ENCODE results near the gene GRN.
A peak's percentile ranks its signal among the peaks of the same experiment; 100 is the strongest.
"Not testable (repeated sequence)": the region's sequence is repeated elsewhere in the genome, so short reads cannot be mapped to it uniquely, and the experiment has no call there.

The GRN gene

DNA sequence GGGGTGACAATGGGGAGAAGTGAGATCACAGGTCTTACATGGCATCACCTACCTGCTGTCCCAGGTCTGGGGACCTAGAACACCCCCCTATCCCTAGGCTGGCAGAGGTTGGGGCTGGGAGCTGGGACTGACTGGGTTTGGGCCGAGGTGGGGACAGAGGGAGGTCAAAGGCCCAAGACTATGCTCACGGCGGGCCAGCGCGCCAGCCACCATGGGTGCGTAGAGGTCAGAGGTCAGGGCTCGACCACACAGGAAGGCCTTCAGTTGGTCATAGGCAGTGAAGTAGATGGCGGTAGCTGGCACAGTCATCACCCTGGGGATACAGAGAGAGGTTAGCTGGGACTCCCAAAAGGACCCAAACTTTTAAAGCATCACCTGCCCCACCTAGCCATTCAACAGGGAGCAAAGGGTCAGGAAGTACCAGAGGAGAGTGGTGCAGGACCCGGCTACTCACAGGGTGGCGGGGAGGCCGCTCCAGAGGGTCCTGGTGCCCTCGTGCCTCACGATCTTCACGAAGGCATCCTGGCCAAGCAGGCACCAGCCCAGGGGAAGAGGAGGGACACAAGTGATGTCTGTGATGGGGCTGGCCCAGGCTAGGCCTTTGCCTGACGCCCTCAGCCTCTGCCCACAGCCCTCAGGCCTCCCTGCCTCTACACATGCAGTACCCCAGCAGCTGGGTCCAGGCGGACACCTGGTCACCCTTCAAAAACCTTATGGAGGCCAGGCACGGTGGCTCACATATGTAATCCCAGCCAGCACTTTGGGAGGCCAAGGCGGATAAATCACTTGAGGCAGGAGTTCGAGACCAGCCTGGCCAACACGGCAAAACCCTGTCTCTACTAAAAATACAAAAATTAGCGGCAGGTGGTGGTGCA lies 23.6 kb upstream of the GRN start:
- no peak for DNase-seq (ENCODE audit: low read depth)

DNA sequence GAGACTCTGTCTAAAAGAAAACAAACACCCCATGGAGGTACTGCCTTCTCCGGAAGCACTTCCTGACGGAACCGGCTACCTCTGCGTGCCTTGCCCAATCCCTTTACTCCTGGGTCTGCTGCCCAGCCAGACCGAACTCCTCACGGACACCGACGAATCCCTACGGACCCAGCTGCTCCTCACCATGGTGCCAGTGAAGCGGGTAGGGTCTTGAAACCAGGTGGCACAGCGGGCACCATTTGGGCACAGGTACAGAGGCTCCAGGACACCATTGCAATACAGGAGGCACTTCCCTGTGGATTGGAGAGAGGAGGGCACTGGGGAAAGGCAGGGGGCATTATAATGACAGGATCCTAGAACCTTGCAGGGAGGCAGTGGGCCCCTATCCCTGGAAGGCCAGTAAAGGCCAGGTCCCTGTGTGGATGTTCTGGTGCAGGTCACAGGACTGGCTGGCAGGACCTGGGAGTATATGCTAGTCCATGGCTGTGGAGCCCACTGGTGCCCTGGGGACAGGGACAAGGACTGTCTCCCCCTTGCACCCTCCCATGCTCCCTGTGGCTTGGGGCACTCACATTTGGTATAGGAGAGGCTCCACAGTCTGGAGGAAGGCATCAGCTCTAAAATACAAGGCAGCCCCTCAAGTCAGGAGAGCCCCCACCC lies 22.7 kb upstream of the GRN start:
- DNase-seq (ENCODE audit: low read depth) = no peak

DNA sequence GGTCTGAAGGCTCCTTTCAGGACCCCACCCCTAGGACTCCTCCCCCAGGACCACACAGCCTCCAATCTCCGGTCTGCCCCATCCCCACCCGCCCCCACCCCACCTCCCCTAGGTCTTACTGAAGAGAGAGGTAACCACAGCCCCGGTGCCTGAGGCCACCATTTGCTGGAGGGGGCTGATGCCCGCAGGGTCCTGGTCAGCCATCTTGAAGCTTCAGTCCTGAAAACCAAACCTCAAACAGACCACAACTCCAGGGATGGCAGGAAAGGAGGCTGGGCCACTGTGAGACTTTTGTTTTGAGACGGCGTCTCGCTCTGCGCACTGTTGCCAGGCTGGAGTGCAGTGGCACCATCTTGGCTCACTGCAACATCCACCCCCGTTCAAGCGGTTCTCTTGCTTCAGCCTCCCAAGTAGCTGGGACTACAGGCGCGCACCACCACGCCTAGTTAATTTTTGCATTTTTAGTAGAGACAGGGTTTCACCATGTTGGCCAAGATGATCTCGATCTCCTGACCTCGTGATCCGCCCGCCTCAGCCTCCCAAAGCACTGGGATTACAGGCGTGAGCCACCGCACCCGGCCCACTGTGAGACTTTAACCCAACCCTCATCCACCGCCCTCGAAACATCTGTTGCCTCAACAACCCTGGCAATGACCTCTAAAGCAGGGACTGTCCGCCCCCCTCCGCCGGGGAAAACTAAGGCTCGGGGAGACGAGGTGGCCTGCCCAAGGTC lies 21.6 kb upstream of the GRN start:
- no peak for DNase-seq (ENCODE audit: low read depth)

DNA sequence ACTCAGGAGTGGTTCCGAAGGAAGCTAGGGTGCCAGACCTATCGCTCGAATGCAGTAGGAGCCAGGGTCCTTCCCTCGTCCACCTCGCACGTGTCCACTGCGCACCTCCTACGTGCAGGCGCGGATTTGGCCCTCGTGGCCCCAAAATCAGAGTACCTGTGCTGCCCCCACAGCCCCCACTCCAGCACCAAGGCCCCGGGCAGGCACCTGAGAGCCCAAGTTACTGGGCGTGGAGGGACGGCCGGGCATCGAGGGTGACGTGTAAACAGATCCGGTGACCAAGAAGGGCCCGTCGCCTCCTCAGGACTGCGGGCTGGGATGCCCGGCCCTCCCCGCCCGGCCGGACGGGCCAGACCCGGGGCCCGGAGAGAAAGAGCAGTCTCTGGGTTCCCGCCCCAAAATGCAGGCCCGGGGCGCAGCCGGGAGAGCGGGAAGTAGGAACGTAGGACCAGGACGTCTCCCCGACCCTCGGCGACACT lies 21.0 kb upstream of the GRN start:
- peak; percentile 26 for DNase-seq (ENCODE audit: low read depth)

DNA sequence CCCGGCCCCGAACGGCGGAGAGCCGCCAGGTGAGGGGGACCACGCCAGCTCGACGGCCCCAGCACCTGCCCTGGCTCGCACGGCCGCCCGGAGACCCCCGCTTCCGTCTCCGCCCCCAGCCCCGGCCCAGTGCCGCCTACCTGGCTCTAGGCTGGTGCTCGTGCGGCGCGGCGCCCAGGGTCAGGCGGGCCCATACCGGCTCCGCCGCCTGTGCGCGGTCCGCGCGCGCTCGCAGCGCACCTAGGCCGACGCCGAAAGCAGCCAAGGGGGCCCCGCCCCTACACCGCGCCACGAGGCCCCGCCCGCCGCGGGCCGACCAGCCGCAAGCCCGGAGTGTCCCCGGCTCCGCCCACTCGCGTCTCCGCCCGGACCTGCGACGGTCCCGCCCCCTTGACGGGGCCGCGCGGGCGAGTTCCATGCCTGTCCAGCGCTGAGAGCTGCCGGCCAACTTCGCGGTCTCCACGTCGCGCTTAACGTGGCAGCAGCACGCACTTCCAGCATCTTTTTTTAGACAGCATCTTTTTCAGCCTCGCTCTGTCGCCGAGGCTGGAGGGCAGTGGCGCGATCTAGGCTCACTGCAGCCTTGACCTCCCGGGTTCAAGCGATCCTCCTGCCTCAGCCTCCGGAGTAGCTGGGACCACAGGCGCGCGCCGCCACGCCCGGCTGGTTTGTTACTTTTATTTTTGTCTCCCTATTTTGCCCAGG lies 20.4 kb upstream of the GRN start, which contains the start of gene SLC25A39:
SLC25A39 (minus strand) TSS at position 253 of the 705 bp plus-strand sequence. CDS start 1,261 bp downstream, outside the sequence.
- peak; percentile 91 for DNase-seq (ENCODE audit: low read depth)

DNA sequence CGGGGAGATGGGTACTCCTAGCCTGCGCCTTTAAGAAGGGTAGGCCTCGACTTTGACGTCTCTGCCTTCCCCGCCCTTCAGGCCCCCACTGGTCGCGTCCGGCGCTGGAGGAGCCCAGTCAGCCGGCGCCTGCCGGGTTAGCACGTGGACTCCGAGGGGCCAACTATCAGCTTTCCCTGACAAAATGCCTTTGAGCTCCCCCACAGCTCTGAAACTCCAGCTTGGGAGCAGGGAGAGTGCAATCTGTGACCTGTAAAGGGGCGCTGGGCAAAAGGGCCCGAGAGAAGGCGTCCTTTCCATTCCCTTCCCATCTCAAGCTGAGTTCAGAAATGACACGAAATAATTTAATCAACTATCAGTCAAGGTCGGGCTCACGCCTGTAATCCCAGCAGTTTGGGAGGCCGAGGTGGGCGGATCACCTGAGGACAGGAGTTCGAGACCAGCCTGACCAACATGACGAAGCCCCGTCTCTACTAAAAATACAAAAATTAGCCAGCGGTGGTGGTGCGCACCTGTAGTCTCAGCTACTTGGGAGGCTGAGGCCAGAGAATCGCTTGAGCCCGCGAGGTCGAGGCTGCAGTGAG lies 18.1 kb upstream of the GRN start:
- DNase-seq (ENCODE audit: low read depth) = peak; percentile 98

DNA sequence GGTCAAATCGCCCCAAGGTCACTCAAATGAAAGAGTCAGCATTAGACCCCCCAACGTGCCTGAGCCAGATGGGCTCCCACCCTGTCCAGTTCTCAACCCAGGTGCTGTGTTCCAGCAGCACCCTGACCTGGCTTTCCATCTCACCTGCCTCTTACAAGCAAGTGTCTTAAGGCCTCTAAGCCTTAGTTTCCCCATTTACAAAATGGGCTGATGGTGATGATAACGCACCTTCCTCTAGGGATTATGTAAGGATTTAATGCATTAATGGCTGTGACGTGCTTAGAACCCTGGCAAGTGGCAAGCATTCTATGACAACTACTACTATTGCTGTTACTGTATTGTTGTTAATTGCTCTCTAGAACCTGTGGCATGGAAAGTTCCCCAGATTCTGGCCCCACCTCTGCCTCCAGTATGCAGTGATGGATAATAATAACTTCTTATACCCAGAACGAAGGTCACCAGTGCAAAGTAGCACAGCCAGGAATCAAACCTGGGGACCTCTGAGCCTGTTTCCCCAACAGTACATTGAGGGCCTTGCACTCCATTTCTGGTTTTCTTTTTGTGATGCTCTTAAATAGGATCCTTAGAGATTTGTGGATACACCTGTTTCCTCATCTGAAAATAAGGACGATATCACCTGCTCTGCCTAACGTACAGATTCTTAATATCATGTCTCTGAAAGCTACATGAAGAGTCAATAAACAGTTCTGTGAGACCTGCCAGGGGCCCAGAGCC lies 17.2 kb upstream of the GRN start:
- no peak for DNase-seq (ENCODE audit: low read depth)

DNA sequence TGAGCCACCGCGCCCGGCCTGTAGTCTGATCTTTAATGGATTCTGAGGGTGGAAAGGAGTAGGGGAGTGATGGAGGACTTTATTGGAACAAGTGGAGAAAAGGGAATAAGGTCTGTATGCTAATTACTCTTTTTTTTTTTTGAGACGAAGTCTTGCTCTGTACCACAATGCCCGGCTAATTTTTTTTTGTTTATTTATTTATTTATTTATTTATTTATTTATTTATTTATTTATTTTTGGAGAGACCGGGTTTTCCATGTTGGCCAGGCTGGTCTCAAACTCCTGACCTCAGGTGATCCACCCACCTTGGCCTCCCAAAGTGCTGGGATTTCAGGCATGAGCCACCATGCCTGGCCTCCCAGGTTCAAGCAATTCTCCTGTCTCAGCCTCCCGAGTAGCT lies 15.6 kb upstream of the GRN start:
- DNase-seq (ENCODE audit: low read depth) = not testable (repeated sequence)

DNA sequence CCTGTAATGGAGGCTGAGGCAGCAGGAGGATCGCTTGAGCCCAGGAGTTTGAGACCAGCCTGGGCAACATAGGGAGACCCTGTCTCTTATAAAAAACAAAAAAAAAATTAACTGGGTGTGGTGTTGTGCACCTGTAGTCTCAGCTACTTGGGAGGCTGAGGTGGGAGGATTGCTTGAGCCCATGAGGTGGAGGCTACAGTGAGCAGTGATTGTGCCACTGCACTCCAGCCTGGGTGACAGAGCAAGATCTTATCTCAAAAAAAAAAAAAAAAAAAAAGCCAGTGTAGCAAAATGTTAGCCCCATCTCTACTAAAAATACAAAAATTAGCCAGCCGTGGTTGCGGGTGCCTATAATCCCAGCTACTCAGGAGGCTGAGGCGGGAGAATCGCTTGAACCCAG lies 14.8 kb upstream of the GRN start:
- not testable (repeated sequence) for DNase-seq (ENCODE audit: low read depth)

DNA sequence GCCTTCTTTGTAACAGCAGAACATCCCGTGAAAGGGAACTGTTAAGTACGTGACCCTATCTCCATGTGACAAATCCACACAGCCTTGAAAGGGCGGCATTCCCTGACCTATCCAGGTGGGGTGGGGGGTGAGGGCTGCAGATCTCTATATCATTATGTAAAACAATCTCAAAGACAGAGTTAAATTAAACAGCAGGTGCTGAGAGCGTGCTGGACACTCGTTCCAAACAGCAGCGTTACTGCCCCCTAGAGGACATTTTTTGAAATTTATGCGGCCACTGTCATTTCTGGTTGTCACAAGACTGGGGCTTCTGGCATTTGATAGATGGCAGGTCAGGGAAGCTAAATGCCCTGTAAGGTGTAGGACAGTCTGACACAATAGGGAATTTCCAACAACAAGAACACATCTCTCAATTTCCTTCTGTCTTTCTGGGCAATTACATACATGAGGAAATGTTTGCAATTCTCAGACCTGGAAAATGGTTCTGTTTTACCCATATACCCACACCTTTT lies 13.8 kb upstream of the GRN start:
- DNase-seq (ENCODE audit: low read depth) = peak; percentile 71

DNA sequence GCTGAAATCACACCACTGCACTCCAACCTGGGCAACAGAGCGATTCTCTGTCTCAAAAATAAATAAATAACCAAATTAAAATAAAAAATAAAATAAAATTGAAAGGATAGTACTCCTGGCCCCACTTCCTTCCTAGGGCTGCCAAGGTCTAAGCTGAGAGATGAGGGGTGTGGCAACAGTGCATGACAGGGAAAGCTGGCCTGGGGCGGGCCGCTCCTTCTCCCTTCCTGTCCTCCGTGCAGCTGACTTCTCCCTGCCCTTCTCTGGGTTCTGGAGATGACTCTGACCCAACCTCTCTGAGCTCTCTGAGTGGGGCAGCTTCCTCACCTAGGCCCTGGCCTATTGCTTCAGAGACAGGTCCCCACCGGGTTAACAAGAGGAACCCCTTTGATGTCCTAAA lies 11.7 kb upstream of the GRN start:
- no peak for DNase-seq (ENCODE audit: low read depth)

DNA sequence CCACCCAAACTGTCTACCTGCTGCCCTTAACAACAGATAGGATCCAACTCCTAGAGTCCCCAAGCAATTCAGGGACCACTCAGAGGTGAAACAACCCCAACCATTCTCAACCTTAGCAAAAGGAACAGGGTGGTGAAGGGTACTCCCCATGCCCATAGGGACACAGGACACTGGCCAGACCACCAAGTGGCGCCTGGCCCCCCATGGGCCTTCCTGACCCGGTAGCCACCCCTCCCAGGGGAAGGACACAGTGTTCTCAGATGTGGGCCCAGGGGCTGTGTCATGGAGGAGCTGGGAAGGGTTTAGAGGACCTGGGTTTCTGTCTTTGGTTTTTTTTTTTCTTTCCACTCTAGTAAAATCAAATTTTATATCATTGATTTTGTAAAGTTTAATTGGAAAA lies 10.8 kb upstream of the GRN start:
- no peak for DNase-seq (ENCODE audit: low read depth)

DNA sequence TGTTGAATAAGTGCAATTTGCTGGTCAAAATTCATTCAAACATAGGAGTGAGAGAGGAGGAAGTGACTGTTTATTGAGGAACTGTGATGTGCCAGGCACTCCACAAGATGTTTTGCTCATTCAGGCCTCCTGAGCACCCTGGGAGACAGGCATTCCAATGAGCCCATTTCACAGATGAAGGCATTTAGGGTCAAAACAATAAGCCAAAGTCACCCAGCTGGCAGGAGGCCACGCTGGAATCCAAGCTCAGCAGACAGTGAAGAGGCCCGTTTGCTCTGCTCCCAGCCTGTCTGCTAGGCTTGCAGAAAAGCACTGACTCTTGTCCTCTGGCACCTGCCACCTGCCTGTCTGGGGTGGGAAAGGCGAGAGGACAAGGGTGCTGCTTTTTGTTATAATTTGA lies 10.4 kb upstream of the GRN start:
- no peak for DNase-seq (ENCODE audit: low read depth)

DNA sequence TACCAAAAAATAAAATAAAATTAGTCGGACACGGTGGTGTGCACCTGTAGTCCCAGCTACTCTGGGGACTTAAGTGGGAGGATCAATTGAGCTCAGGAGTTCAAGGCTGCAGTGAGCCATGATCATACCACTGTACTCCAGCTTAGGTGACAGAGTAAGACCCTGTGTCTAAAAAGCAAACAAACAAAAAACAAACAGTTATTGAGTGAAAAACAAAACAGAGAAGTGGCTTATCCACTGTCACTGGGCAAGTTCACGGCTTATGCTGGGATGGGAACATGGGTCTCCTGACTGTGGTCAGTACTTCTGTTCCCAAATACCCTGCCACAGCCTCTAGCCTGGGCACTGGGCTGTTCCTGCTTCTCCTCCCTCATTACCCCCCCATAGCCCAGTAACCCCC lies 9.5 kb upstream of the GRN start:
- no peak for DNase-seq (ENCODE audit: low read depth)

DNA sequence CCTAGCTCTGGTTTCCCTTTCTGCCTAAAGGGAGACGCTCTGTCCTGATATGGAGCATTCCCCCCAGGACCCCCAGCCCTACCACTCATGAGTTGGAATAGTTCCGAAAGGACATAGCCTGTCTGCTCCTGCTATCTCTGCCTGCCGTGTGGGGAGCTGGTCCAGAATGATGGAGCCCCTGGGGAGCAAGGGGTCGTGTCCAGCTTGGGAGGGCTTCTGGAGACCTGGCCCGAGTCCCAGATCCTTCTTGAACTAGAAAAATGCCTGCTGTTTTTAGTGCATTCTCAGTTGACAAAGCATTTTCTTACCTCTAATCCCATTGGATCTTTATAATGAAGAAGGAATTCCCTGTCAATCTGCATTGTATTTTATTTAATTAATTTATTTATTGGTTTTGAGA lies 9.1 kb upstream of the GRN start:
- DNase-seq (ENCODE audit: low read depth) = no peak

DNA sequence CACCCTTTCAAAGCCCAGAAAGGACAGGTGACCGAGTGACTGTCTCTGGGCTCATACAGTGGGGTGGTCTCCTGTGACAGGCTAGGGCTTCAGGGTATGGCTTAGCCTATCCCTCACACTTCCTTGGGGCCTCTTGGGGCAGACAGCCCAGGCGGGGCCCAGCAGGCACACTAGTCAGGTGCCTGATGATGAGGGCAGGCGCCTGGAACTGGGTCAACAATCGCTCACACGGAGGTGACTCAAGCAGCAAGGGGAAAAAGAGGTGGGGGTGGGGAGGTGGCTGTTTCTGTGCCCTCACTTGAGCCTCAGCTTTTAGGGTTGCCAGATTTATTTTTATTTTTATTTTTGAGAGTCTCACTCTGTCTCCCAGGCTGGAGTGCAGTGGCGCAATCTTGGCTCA lies 6.4 kb upstream of the GRN start:
- no peak for DNase-seq (ENCODE audit: low read depth)

DNA sequence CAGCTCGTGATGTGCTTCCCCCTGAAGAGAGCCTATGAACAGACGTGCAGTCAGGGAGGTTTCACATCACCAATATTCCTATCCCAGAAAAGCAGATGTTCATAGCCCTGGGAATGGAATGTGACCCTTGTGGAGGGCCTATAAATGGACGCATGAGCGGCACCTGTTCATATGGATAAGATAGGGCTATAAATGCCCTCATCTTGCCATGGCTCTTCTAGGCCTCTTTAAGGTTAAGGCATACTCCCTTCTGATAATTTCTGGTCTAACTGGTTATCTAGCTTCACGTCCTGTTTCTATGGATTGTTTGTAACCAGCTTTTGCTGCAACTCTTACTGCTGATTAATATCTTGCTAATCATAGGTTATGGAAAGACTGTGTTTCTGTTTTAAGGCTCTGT lies 4.5 kb upstream of the GRN start:
- DNase-seq (ENCODE audit: low read depth) = not testable (repeated sequence)

DNA sequence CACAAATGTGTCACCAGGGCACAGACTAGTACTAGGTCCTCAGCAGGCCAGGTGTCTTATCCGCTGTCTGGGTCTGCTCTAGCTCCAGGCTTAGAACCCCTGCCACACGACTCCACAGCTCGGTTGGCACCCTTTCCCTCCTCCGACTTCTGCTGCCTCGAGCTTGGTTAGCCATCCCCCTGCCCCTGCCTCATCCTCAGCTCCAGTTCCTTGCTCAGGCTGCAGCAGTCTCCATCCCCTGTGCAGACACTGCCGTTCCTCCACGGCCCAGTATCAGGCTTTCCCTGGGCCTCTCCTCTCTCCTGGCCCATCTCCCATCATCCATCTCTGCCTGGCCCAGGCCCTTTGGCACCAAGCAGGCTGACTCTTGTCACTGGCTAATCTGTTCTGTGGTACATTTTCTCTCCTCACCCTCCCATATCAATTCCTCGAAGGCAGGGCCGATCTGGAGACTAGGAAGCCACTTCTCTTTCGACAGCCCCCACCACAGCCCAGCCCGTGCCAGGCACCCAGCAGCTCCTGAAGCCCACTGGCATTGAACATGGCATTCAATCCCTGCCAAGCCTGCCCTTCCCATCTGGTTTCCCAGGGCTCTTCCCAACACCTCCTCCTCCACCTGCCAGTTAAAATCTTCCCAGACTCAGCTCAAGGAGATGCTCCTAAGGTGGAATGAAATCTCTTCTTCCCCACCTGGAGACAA lies 1.4 kb upstream of the GRN start:
- no peak for DNase-seq (ENCODE audit: low read depth)

DNA sequence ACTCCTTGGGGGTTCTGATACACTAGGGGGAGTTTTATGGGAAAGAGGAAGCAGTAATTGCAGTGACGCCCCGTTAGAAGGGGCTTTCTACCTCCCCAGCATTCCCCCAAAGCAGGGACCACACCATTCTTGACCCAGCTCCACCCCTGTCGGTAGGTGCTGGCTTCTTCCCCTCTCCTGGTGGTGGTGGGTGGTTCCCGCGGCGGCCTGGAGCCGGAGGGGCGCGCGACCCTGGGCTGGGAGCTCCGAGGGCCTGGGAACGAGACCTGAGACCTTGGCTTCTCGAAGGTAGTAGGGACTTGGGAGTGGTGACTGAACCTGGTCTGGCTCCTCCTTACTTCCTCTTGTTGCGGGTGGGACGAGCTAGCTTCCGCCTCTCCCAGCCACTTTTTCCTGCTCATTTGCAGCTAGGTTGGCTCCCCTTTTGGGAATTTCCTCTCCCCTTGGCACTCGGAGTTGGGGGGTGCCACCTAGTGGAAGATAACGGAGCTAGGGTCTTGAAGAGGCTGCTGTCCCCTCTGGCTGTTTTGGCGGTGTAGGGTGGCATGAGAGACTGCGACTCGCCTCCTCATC lies 438 bp downstream of the GRN start:
- DNase-seq (ENCODE audit: low read depth) = peak; percentile 69

All from EH (cell line).